ENCODE results near the gene PAK1.
"Not testable (repeated sequence)": the region's sequence is repeated elsewhere in the genome, so short reads cannot be mapped to it uniquely, and the experiment has no call there.

The PAK1 gene

DNA sequence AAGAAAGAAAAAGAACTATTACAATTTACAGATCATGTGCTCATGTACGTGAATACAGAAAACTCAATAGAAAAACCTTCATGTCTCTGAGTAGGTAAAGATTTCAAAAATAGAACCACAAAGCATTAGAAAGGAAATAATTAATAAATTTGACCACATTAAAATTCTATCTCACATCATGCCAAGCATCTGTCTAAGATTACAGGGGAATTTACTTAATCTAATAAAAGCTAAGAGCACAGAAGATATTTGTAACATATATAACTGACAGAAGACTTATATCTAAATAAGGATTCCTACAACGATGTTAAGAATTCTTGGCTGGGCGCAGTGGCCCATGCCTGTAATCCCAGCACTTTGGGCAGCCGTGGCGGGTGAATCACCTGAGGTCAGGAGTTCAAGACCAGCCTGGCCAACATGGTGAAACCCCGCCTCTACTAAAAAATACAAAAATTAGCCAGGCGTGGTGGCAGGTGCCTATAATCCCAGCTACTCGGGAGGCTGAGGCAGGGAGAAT is 88.6 kb downstream of the PAK1 start:
- not testable (repeated sequence) for H3K4me3 ChIP-seq (ENCODE audit: low read length); DNase-seq (ENCODE audit: low read depth, low spot score)

DNA sequence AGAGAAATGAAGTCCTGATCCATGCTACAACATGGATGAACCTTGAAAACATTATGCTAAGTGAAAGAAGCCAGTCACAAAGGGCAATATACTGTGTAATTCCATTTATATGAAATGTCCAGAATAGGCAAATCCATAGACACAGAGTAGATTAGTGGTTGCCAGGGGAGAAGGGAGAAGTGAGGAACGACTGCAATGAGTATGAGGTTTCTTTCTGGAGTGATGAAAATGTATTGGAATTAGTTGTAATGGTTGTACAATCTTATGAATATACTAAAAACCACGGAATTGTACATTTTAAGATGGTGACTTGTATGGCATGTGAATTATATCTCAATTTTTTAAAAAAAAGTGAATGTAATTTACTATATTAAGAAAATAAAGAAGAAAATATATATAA is 89.3 kb downstream of the PAK1 start:
- no peak for DNase-seq (ENCODE audit: low read depth, low spot score)
- no peak overlapping the region for H3K4me3 ChIP-seq (ENCODE audit: low read length)

DNA sequence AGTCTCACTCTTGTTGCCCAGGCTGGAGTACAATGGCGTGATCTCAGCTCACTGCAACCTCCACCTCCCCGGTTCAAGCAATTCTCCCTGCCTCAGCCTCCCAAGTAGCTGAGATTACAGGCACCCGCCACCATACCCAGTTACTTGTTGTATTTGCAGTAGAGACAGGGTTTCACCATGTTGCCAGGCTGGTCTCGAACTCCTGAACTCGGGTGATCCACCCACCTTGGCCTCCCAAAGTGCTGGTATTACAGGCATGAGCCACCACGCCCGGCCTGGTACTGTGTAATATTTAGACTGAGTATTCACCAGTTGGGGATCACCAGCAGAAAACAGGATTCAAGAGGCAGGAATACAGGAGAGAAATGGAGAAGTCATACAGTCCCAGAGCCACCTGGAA is 90.5 kb downstream of the PAK1 start:
- not testable (repeated sequence) for H3K4me3 ChIP-seq (ENCODE audit: low read length); DNase-seq (ENCODE audit: low read depth, low spot score)

DNA sequence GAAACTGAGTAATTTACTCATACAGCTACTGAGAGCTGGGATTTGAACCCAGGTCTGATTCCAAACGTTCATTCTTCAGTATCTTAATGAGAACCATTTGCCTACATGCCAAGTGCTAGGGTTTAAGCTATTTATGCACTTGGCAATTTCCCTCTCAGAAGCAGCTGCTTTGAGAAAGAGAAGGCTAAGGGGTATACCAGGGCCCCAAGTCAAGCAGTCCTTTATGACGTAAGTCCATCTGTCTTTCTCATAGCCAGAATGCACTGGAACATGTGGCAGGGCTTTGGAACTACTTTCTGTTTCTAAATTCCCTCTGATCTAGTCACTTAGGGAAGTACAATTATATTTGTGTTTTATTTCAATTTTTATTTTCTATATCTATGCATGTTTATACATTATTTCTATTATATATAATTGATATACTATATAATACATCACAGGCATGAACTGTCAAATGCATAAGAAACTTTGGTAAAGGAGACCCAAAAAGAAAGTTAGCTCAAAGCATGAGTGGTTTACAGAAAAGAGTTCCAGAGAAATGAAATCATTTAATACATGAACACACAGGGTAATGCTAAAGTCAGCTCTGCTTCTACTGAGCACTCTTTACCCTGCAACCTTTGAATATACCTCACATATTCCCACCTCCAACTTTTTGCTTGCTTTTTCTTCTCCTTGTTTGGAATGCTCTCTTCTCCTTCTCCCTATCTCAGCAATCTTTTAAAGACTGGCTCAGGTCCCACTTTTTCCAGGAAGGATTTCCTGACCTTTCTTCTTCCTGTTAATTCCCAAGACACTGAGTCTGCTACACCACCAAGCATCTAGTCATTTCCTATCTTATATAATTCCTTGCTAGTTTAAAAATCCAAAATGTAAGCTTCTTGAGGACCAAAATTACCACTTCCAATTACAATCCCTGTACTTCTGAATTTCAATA is 91.9 kb downstream of the PAK1 start:
- H3K4me3 ChIP-seq (ENCODE audit: low read length) = no peak overlapping the region
- no peak for DNase-seq (ENCODE audit: low read depth, low spot score)

DNA sequence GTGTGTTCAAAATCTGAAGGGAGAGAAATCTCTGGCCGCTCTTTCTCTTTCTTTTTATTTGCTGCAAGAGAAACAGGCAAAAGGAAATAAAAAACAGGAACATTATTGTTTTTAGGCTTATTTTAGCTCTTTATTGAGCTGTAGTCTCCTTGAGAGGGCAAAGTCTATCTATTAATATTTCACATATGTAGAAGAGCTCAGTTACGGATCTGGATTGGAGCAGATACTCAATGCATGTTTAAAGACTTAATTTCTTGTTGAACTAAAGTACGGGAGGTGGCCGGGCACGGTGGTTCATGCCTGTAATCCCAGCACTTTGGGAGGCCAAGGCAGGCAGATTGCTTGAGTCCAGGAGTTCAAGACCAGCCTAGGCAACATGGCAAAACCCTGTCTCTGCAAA is 94.0 kb downstream of the PAK1 start:
- no peak overlapping the region for H3K4me3 ChIP-seq (ENCODE audit: low read length)
- DNase-seq (ENCODE audit: low read depth, low spot score) = no peak

DNA sequence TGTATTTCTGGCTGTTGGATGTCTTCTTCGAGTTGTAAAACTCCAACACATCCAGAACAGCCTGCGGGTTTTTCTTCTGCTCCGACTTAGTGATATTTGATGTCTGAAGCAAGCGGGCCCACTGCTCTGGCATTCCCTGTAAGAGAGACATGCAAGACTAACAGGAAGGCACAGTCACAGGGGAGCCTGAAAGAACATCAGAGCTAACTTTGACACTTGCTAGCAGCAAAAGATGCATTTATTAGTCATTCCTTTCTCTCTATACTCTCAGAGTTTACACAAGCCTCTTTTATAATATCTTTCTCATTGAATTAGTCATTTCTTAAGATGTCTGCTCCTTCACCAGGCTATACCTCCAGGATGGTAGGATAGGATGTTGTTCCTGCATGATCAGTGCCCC is 94.6 kb downstream of the PAK1 start:
- DNase-seq (ENCODE audit: low read depth, low spot score) = no peak
- H3K4me3 ChIP-seq (ENCODE audit: low read length) = no peak overlapping the region

DNA sequence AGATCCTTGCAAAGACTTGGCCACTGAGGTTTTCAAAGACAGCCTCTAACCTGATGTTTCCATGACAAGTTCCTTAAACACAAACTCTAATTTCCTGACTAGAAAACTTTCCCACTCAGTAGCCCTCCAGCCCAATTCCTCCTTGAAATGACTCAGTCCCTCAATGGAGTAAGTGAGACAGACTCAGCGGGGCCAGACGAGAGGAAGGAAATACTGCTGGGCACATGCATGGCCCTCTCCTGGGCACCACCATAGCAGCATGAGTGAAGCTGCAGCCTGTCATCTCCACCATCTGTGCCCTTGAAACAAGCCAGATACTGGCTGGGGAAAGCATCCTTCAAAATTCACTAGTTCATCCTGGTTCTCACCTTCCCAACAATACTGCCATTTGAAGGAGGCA is 96.2 kb downstream of the PAK1 start:
- no peak overlapping the region for H3K4me3 ChIP-seq (ENCODE audit: low read length)
- DNase-seq (ENCODE audit: low read depth, low spot score) = no peak

DNA sequence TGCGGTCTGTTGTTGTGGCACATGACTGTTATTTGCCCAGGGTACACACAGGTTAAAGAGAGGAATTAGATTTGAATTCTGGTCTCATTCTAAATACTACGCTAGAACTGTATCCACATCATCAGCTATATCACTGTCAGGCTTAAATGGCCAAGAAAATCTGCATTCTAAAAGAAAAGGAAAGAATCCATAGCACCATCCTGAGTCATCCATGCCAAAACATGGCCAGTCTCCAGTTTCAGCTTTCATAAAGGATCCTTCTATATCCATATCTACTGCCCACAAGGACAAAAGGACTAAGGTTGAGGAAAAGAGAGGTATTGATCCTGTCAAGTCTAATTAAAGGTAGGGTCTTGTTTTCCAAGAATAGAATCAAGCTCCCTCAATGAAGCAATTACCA is 98.8 kb downstream of the PAK1 start:
- H3K4me3 ChIP-seq (ENCODE audit: low read length) = no peak overlapping the region
- DNase-seq (ENCODE audit: low read depth, low spot score) = no peak

DNA sequence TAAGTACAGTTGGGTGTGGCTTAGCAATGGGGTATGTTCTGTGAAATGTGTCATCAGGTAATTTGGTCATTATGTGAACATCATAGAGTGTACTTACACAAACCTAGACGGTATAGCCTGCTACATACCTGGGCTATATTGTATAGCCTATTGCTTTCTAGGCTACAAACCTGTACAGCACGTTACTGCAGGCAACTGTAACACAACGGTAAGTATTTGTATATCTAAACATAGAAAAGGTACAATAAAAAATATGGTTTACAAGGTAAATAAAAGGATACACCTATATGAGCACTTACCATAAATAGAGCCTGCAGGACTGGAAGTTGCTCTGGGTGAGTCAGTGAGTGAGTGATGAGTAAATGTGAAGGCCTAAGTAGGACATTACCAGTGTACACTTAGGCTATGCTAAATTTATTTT is 99.3 kb downstream of the PAK1 start:
- H3K4me3 ChIP-seq (ENCODE audit: low read length) = no peak overlapping the region
- DNase-seq (ENCODE audit: low read depth, low spot score) = no peak

DNA sequence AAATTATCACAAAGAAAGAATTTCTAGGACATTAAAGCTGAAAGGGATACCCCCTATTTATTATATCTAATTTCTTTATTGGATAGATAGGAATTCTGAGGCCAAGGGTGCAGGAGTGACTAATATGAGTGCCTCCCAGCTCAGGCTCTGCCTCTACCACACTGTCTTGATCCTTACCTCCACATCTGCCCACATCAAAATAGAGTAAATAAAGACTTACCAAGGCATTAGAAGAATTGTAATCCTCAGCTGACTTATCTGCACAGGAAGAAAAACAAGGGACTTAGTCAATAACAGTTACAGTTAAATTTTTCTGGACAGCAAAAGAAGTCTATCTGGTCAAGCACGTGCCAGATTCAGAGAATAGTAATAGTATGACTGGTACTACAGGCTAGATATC is 99.8 kb downstream of the PAK1 start:
- no peak for DNase-seq (ENCODE audit: low read depth, low spot score)

DNA sequence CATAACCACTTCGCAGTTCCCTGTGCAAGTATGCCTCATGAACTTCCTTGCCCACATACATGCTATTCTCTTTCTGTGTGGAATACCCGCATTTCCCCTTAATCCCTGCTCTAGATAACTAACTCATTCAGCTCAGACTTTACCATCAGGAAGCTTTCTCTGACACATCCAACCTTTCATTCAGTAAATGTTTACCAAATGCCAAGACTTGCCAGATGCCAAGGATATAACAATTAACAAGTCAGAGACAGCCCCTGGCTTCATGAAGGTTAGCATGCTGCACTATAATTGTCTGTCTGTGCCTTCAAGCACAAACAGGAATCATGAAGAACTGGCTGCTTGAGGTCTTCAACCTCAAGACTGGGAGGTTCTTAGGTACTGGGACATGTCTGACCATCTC is 101.2 kb downstream of the PAK1 start:
- no peak overlapping the region for H3K4me3 ChIP-seq (ENCODE audit: low read length)
- no peak for DNase-seq (ENCODE audit: low read depth, low spot score)

More for the DNA sequence above, 99.8 kb downstream of the PAK1 start:
- H3K4me3 ChIP-seq (ENCODE audit: low read length) = no peak overlapping the region

DNA sequence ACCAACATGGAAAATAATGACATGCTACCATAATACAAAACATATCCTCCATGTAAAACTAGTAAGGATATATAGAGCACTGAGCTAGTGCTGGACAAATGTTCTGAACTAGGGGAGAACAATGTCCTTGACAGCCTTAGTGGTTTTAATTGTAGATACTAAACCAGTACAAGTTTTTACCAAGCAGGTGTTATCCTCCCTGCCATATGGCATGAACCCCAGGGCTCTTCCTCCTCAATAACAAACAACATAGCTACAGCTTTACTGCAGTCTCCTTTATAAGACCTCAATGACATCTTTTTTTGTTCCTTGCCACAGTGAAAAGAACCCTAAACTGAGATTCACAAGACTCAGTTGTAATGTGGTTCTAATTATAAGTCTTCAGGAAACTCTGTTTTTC is 102.2 kb downstream of the PAK1 start:
- no peak overlapping the region for H3K4me3 ChIP-seq (ENCODE audit: low read length)
- no peak for DNase-seq (ENCODE audit: low read depth, low spot score)

DNA sequence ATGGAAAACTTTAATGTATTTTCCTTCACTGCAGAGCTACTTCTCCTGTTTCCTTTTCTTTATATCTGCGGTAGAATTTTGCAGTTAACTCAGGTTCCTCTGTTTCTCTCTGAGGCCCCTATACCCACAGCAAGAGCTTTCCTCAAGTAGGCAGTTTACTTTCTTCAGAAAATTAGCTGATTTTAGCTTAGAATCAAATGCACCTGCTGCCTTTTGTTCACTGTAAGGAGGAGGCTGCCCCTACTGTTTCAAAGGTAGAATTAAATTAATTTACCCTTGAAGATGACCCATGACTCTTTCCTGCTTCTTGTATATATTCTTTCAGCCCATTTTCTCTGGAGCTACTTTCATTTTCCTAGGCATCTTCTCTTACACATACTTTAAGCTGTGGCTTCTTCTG is 103.7 kb downstream of the PAK1 start:
- no peak overlapping the region for H3K4me3 ChIP-seq (ENCODE audit: low read length)
- no peak for DNase-seq (ENCODE audit: low read depth, low spot score)

DNA sequence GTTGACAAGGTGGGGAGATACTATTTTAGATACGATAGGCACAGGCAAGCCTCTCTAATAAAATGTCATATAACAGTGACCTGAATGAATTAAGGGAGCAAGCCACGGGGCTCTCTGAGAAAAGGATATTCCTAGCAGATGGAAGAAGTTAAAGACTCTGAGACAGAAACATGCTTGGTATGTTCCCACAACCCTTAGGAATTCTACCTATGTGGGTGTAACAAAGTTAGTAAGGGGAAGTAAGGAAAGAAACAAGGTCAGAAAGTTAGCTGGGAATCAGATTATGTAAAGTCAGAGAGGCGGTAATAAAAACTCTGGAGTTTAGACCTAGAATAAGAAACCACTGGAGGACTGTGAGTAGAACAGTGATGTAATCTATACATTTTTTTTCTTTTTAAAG is 112.7 kb downstream of the PAK1 start:
- no peak overlapping the region for H3K4me3 ChIP-seq (ENCODE audit: low read length)
- DNase-seq (ENCODE audit: low read depth, low spot score) = no peak

DNA sequence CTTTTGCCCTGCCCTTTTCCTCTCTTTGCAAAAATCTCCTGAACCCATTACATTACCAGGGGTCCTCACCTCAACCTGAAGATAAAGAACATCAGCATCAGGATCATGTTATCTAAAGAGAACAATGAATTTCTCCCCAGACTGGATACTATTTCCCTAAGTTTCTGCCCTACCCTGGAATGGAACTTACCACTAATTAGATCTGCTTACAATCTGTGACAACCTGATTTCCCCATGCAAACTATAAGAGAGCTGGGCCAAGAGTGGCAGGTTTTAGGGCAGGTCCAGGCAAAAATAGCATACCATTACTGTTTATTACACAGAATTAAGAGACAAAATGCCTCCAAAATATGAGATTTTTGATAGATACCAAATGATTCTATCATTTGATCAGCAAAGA is 114.4 kb downstream of the PAK1 start:
- H3K4me3 ChIP-seq (ENCODE audit: low read length) = no peak overlapping the region
- DNase-seq (ENCODE audit: low read depth, low spot score) = no peak

DNA sequence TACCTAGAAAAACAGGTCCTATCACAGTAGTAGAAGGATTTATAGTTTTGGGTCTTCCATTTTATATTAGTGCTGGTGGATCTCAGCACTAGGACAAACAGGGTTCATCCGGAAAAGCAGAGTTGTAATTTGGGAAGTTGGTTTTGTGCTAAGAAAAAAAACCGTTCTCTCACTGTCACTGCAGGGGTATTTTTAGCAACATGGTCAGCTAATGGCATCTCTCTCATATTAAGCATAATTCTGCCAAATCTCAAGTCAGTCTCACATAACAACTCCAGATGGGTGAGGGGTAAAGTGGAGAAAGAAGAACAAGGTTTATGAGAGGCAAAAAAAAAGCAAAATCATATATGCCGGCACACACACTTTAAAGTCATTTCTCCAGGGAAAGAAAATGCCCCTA is 120.8 kb downstream of the PAK1 start:
- no peak overlapping the region for H3K4me3 ChIP-seq (ENCODE audit: low read length)
- DNase-seq (ENCODE audit: low read depth, low spot score) = no peak

DNA sequence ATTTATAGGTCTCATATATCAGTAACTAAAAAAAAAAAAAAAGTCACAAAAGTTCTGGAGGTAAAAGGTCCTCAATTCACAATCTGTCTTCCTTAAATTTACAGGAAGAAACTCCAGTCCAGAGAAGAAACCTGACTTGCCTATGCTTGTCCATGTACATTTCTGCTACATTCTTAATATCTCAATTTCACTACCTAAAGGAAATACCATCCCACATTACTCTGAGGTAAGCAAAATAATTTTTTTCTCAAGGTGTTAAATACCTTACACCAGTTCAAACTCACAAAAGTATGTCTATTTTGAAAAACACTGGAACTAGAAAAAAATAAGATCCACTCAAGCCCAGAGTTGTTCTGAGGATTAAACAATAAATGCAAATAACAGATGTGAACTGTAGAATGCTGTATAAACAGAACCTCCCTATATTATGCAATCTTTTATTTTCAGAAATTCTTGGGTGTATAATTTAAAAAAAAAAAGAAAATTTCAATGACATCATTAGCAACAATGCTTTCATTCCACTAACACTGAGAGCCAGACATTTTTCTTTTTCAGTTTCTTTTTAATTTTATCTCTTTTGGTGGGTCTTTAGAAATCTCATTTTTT is 122.5 kb downstream of the PAK1 start:
- no peak overlapping the region for H3K4me3 ChIP-seq (ENCODE audit: low read length)
- no peak for DNase-seq (ENCODE audit: low read depth, low spot score)

DNA sequence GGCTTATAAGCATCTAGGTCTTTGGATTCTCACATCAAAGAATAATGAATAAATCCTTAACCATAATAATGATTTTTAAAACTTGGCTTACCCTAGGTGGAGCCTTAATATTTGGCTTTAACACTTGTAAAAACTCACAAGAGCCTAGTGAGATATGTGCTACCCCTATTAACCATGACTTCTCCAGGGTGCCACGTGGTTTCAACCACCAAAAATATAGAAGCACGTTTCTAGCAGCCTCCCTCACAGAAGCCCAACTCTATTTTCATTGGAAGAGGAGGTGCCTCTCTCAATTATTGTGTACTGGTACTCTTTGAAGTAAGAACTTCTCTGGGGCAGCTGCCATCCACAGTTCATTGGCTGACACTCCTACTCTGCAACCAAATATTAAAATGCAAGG is 125.9 kb downstream of the PAK1 start:
- no peak for DNase-seq (ENCODE audit: low read depth, low spot score)
- H3K4me3 ChIP-seq (ENCODE audit: low read length) = no peak overlapping the region

DNA sequence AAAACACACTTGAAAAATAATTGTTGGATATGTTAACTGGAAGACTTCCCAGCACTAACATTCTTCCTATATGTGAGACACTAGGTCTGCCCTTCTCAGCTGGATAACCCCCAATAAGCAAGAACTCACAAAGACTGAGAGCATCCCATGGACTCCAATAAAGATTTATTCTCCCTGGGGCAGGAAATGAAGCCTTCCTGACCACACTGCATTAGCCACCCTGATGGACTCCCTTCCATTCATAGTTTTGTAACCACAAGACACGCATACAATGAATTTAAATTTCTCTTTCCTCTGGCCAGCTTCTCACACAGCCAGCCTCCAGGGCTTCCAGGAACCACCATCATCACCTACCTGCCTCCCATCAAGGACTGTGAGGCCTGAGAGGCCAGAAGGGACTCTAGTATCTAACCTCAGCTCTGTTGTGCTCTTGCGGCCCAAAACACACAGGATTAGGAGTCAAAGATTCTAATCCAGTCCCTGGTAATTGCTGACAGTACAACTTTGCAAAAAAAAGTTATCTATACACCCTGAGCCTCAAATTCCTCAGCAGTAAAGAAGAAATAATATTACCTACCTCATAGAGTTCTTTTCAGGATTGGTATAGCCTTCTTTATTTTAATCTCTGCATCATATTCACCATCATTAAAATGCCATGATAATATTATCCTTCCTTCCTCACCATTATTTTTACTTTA is 126.8 kb downstream of the PAK1 start:
- DNase-seq (ENCODE audit: low read depth, low spot score) = no peak
- H3K4me3 ChIP-seq (ENCODE audit: low read length) = no peak overlapping the region

DNA sequence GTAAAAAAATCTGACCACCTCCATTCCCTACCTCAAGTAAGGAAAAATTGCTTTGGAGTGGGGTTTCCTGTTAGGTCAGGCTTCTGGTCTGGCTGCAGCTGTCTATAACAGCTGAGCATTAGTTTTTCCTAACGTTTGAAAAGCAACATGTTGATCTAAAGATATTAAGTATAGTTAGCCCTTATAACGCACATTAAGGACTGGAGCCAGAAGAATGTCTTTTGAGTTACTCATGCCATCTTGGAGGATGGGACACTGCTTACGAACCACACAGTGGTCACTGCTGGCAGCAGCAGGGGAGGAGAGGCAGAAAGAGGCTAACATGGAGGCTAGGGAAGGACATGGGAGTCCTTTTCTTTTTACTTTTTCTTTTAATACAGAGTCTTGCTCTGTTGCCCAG is 128.3 kb downstream of the PAK1 start:
- DNase-seq (ENCODE audit: low read depth, low spot score) = no peak
- no peak overlapping the region for H3K4me3 ChIP-seq (ENCODE audit: low read length)

Data from Jurkat, Clone E6-1 (cell line).